ENCODE data around the gene HTR2B. TPM values are rescaled to one million over a fixed set of nuclear protein-coding genes. Genes with fewer than 3 reads are reported as not detected.

The HTR2B gene
- total RNA-seq = 0.17 TPM
- polyA plus RNA-seq = 1 to 10 TPM in 1 of 4 donors, under 1 TPM in 3; 0.08 to 1.2 (median 0.33) TPM

DNA sequence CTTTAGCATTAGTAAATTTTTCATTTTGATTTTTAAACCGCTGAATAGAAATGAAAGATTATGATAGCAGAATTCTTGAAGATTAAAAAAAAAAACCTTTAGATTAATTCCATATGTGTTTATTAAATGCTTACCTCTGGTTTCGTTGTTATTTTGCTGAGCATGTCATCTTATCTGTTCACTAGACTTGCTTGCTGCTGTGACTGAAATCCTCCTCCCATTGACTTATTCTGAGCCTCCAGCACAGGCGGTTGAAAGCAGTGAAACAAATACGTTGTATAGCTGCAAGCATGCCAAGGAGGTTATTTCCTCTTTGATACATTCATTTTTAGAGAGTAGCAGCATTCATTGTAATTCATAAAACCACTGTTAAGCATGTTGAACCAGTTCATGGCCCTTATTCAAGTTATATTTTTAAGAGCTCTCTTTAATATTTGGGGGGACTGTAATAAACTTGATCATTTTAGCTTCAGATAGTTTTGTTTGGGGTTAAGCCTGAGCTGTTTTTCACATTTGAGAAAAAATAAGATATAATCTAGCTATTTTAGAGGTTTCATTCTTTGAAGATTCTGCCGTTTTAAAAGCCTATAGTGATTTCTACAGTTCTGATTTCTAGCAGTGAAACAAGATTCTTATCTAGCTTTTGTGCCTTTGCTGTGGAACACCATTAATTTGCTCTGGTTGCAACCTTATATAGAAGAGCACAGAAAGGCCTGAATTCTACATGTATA lies at the start of gene HTR2B:
TSS of gene HTR2B (minus strand) at position 205 of the 731 bp plus-strand sequence. CDS start 1,278 bp downstream, outside the sequence.
- H3K4me1 Mint-ChIP-seq = peaks cover 23 to 42% (median 29%) of the 10 kb centered on the region in 4 donors
- DNase-seq = peak in 2 of 3 donors; percentile 16 to 62
- H3K27ac ChIP-seq (ENCODE audit: insufficient read depth, low read length, poor library complexity, severe bottlenecking) = peak within 1 kb of the TSS; percentile 64

DNA sequence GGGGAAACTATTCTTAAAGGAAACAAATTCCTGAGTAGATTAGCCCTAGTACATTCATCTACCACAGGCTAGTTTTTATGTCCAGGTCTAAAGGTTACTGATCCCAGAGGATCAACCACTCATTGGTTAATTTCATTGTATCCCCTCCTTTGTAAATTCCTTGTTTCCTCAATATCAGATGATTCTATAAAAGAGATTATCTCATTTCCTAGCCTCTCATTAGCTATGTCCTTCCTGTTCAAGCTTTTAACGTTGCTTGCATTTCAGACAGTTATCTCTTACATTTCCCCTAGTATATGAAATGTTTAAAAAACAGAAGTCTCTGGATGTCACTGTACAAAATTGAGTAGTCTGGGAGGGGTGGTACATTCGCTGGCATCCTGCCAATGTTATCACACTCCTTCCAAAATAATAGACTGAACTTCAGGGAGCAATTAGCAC lies 49.4 kb upstream of the HTR2B start:
- H3K36me3 ChIP-seq (ENCODE audit: control insufficient read depth, insufficient read depth, low read length) = peaks cover 20% of the 10 kb centered on the region
- no peak overlapping the region for H3K4me3 Mint-ChIP-seq
- H3K4me1 ChIP-seq (ENCODE audit: control insufficient read depth, insufficient read depth, low read length, poor library complexity, severe bottlenecking) = no peaks in the 10 kb centered on the region
- no peaks in the 10 kb centered on the region for H3K27me3 ChIP-seq (ENCODE audit: control insufficient read depth, insufficient read depth, low read length)
- H3K27ac ChIP-seq (ENCODE audit: insufficient read depth, low read length, poor library complexity, severe bottlenecking) = no peak overlapping the region
- H3K9me3 Mint-ChIP-seq = no peaks in the 10 kb centered on the region
- no peaks in the 10 kb centered on the region for H3K9me3 ChIP-seq (ENCODE audit: control insufficient read depth in 2 of 2, low read length in 2 of 2)
- H3K4me1 Mint-ChIP-seq = peaks cover 0 to 3% (median 0%) of the 10 kb centered on the region in 4 donors
- H3K4me3 ChIP-seq (ENCODE audit: low read depth, low read length) = no peak overlapping the region
- H3K36me3 Mint-ChIP-seq = peaks cover 43% of the 10 kb centered on the region
- DNase-seq (no peak), ATAC-seq (ENCODE audit: low read depth in 2 of 2) (no peak)
- H3K27ac Mint-ChIP-seq = no peak overlapping the region
- H3K27me3 Mint-ChIP-seq = no peaks in the 10 kb centered on the region

More for the DNA sequence above, at the start of gene HTR2B:
- no peaks in the 10 kb centered on the region for H3K9me3 ChIP-seq (ENCODE audit: control insufficient read depth in 2 of 2, low read length in 2 of 2)
- no peaks in the 10 kb centered on the region for H3K27me3 Mint-ChIP-seq
- H3K9me3 Mint-ChIP-seq = no peaks in the 10 kb centered on the region
- peak within 1 kb of the TSS; percentile 74 for H3K4me3 ChIP-seq (ENCODE audit: low read depth, low read length)
- peak within 1 kb of the TSS in 2 of 3 donors; percentile 70 to 78 for H3K27ac Mint-ChIP-seq
- H3K4me3 Mint-ChIP-seq = peak within 1 kb of the TSS; percentile 70 to 93 (median 74)
- H3K4me1 ChIP-seq (ENCODE audit: control insufficient read depth, insufficient read depth, low read length, poor library complexity, severe bottlenecking) = peaks cover 24% of the 10 kb centered on the region
- peak; percentile 69 to 79 for ATAC-seq (ENCODE audit: low read depth in 2 of 2)
- H3K36me3 Mint-ChIP-seq = no peaks in the 10 kb centered on the region
- H3K36me3 ChIP-seq (ENCODE audit: control insufficient read depth, insufficient read depth, low read length) = no peaks in the 10 kb centered on the region
- H3K27me3 ChIP-seq (ENCODE audit: control insufficient read depth, insufficient read depth, low read length) = no peaks in the 10 kb centered on the region

DNA sequence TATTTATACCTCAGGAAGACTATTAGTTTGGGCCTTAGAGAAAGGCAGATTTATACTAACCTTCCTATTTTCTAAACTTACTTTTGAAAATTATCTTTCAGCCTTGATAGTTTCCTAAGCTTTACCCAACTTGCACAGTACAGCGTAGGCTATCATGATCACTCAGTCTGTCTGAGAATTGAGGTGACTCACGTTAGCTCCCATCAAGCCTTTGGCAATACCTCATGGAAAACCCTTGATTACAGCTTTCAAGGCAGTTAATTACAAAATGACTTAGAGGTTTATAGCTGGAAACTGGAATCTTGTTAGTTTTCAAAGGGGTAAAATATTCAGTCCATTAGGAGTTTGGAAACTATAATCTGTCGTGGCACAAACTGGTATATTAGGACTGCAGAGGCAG lies 47.2 kb upstream of the HTR2B start:
- Mint-ChIP-seq H3K27me3 (no peaks in the 10 kb centered on the region), H3K36me3 (peaks cover 54% of the 10 kb centered on the region), H3K27ac (no peak overlapping the region), H3K9me3 (no peaks in the 10 kb centered on the region), H3K4me1 (peaks cover 0 to 6% (median 3%) of the 10 kb centered on the region in 4 donors), H3K4me3 (no peak overlapping the region)
- H3K36me3 ChIP-seq (ENCODE audit: control insufficient read depth, insufficient read depth, low read length) = peaks cover 29% of the 10 kb centered on the region
- no peaks in the 10 kb centered on the region for H3K4me1 ChIP-seq (ENCODE audit: control insufficient read depth, insufficient read depth, low read length, poor library complexity, severe bottlenecking)
- no peaks in the 10 kb centered on the region for H3K9me3 ChIP-seq (ENCODE audit: control insufficient read depth in 2 of 2, low read length in 2 of 2)
- H3K4me3 ChIP-seq (ENCODE audit: low read depth, low read length) = no peak overlapping the region
- DNase-seq (no peak), ATAC-seq (ENCODE audit: low read depth in 2 of 2) (no peak)
- H3K27me3 ChIP-seq (ENCODE audit: control insufficient read depth, insufficient read depth, low read length) = no peaks in the 10 kb centered on the region
- no peak overlapping the region for H3K27ac ChIP-seq (ENCODE audit: insufficient read depth, low read length, poor library complexity, severe bottlenecking)

DNA sequence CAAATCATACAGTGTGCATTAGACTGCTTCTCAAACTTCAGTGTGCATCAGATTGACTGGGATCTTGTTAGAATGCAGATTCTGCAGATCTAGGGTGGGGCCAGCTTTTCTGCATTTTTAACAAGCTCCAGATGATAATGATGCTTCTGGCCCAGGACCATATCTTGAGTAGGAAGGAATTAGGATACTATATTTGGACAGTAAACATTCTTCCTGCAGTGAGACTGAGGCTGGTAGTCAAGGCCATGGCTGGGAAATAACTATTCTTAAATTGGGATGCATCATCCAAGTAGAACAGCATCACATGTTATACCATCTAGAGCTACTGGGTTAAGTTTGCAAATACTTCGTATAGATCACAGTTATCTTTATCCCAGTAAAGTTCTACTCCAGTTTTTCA lies 45.2 kb upstream of the HTR2B start:
- ATAC-seq (ENCODE audit: low read depth in 2 of 2) = no peak
- no peak overlapping the region for H3K27ac ChIP-seq (ENCODE audit: insufficient read depth, low read length, poor library complexity, severe bottlenecking)
- no peaks in the 10 kb centered on the region for H3K9me3 Mint-ChIP-seq
- no peaks in the 10 kb centered on the region for H3K27me3 Mint-ChIP-seq
- no peaks in the 10 kb centered on the region for H3K9me3 ChIP-seq (ENCODE audit: control insufficient read depth in 2 of 2, low read length in 2 of 2)
- H3K36me3 ChIP-seq (ENCODE audit: control insufficient read depth, insufficient read depth, low read length) = peaks cover 46% of the 10 kb centered on the region
- H3K27me3 ChIP-seq (ENCODE audit: control insufficient read depth, insufficient read depth, low read length) = no peaks in the 10 kb centered on the region
- DNase-seq = no peak
- H3K4me1 ChIP-seq (ENCODE audit: control insufficient read depth, insufficient read depth, low read length, poor library complexity, severe bottlenecking) = no peaks in the 10 kb centered on the region
- peak overlapping the region in 2 of 3 donors; percentile 2 to 62 for H3K27ac Mint-ChIP-seq
- H3K4me3 ChIP-seq (ENCODE audit: low read depth, low read length) = no peak overlapping the region
- H3K4me3 Mint-ChIP-seq = no peak overlapping the region
- H3K4me1 Mint-ChIP-seq = peaks cover 0 to 6% (median 2%) of the 10 kb centered on the region in 4 donors
- peaks cover 53% of the 10 kb centered on the region for H3K36me3 Mint-ChIP-seq

DNA sequence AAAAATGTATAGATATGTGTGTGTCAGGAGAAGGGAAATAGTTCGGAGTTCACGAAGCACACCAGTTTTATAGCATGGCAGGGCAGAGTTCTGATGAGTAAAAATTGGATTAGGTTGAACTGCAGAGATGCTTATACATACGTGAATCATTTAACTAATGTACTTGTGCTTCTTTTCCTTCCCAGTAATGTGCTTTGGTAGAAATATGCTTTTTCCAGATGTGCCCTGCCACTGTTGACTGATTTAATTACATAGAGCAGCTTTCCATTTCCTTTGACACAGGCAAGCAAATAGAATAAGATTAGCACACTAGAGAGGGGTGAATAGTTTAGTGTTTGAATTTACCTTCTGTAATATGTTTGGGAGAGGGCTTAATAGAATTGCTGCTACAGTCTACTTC lies 44.6 kb upstream of the HTR2B start:
- H3K36me3 ChIP-seq (ENCODE audit: control insufficient read depth, insufficient read depth, low read length) = peaks cover 49% of the 10 kb centered on the region
- no peaks in the 10 kb centered on the region for H3K27me3 ChIP-seq (ENCODE audit: control insufficient read depth, insufficient read depth, low read length)
- no peak overlapping the region for H3K4me3 ChIP-seq (ENCODE audit: low read depth, low read length)
- Mint-ChIP-seq H3K36me3 (peaks cover 52% of the 10 kb centered on the region), H3K27me3 (no peaks in the 10 kb centered on the region), H3K27ac (peak overlapping the region in 2 of 3 donors; percentile 33 to 68), H3K9me3 (no peaks in the 10 kb centered on the region), H3K4me1 (peaks cover 0 to 6% (median 3%) of the 10 kb centered on the region in 4 donors), H3K4me3 (no peak overlapping the region)
- no peaks in the 10 kb centered on the region for H3K9me3 ChIP-seq (ENCODE audit: control insufficient read depth in 2 of 2, low read length in 2 of 2)
- DNase-seq = no peak
- ATAC-seq (ENCODE audit: low read depth in 2 of 2) = no peak
- no peaks in the 10 kb centered on the region for H3K4me1 ChIP-seq (ENCODE audit: control insufficient read depth, insufficient read depth, low read length, poor library complexity, severe bottlenecking)
- H3K27ac ChIP-seq (ENCODE audit: insufficient read depth, low read length, poor library complexity, severe bottlenecking) = no peak overlapping the region

DNA sequence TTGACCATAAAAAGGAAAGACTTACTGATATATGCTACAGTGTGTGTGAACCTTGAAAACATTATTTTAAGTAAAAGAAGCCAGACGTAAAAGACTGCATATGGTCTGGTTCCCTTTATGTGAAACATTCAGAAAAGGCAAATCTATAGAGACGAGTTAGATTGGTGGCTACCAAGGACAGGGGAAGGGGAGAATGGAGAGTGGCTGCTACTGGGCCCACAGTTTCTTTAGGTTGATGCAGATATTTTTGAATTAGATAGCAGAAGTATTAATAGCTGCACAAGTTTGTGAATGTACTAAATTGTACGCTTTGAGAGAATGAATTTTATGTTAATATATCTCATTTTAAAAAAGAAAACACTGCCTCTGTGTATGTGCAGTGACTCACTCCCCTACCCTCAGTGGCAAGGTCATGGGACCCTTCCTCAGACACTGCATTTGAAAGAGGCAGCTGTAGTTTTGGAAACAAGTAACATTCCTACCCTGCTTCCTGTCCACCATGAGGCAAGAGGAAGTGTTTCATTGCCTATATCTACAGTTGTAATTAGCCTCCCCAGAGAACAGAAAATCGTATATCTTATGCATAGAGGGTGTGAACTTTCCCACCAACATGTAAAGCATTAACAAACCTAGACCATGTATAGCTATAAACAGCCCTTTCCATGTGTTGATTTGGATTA lies 43.8 kb upstream of the HTR2B start:
- Mint-ChIP-seq H3K9me3 (no peaks in the 10 kb centered on the region), H3K27ac (peak overlapping the region in 1 of 3 donors; percentile 68), H3K4me3 (no peak overlapping the region), H3K4me1 (peaks cover 0 to 6% (median 3%) of the 10 kb centered on the region in 4 donors), H3K36me3 (peaks cover 50% of the 10 kb centered on the region), H3K27me3 (no peaks in the 10 kb centered on the region)
- Histone ChIP-seq H3K27ac (ENCODE audit: insufficient read depth, low read length, poor library complexity, severe bottlenecking) (no peak overlapping the region), H3K9me3 (ENCODE audit: control insufficient read depth in 2 of 2, low read length in 2 of 2) (no peaks in the 10 kb centered on the region), H3K4me1 (ENCODE audit: control insufficient read depth, insufficient read depth, low read length, poor library complexity, severe bottlenecking) (no peaks in the 10 kb centered on the region), H3K36me3 (ENCODE audit: control insufficient read depth, insufficient read depth, low read length) (peaks cover 56% of the 10 kb centered on the region), H3K4me3 (ENCODE audit: low read depth, low read length) (no peak overlapping the region), H3K27me3 (ENCODE audit: control insufficient read depth, insufficient read depth, low read length) (no peaks in the 10 kb centered on the region)
- ATAC-seq (ENCODE audit: low read depth in 2 of 2) (no peak), DNase-seq (no peak)

DNA sequence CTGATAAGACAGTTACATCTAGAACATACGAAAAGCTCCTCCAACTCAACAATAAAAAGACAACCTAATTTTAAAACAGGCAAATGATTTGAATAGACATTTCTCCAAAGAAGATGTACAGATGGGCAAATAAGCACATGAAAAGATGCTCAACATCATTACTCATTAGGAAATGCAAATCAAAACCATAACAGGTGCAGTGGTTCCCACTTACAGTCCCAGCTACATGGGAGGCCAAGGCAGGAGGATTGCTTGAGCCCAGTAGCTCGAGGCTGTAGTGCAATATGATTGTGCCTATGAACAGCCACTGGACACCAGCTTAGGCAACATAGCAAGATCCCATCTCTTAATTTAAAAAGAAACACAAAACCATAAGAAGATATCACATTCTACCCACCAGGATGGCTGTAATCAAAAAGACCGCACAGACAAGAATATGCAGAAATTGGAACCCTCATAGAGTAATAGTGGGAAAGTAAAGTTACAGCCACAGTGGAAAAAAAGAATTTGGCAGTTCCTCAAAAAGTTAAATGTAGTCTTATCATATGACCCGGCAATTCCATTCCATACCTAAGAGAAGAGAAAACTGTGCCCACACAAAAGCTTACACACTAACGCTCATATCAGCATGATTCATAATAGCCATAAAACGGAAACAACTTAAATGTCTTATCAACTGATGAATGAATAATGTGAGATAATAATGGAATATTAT lies 43.1 kb upstream of the HTR2B start:
- peaks cover 58% of the 10 kb centered on the region for H3K36me3 ChIP-seq (ENCODE audit: control insufficient read depth, insufficient read depth, low read length)
- ATAC-seq (ENCODE audit: low read depth in 2 of 2) = no peak
- H3K27ac Mint-ChIP-seq = peak overlapping the region in 2 of 3 donors; percentile 38 to 60

More for the DNA sequence above, 43.1 kb upstream of the HTR2B start:
- H3K4me3 Mint-ChIP-seq = no peak overlapping the region
- no peak overlapping the region for H3K4me3 ChIP-seq (ENCODE audit: low read depth, low read length)
- H3K36me3 Mint-ChIP-seq = peaks cover 54% of the 10 kb centered on the region
- H3K27ac ChIP-seq (ENCODE audit: insufficient read depth, low read length, poor library complexity, severe bottlenecking) = no peak overlapping the region
- H3K27me3 ChIP-seq (ENCODE audit: control insufficient read depth, insufficient read depth, low read length) = no peaks in the 10 kb centered on the region
- H3K27me3 Mint-ChIP-seq = no peaks in the 10 kb centered on the region
- no peaks in the 10 kb centered on the region for H3K4me1 ChIP-seq (ENCODE audit: control insufficient read depth, insufficient read depth, low read length, poor library complexity, severe bottlenecking)
- H3K9me3 Mint-ChIP-seq = no peaks in the 10 kb centered on the region
- no peak for DNase-seq
- H3K9me3 ChIP-seq (ENCODE audit: control insufficient read depth in 2 of 2, low read length in 2 of 2) = no peaks in the 10 kb centered on the region
- peaks cover 0 to 6% (median 3%) of the 10 kb centered on the region in 4 donors for H3K4me1 Mint-ChIP-seq
